Omental fat pad (tissue), 4 donors: Measurements from ENCODE around the gene LGALS7. TPM values are rescaled to one million over a fixed set of nuclear protein-coding genes. Genes with fewer than 3 reads are reported as not detected.
"Not testable (repeated sequence)": the region's sequence is repeated elsewhere in the genome, so short reads cannot be mapped to it uniquely, and the experiment has no call there.

Source experiments
- ATAC-seq: fragments of 150-250 bp; one replicate; pipeline ENCODE4 v1.9.1; 2016; ENCODE audit warnings: mild to moderate bottlenecking, moderate library complexity; ENCODE audit not compliant: low FRiP score
- DNase-seq: peaks from one replicate; pipeline ENCODE4 v3.0.0-alpha.2; 2019; ENCODE audit warnings: low spot score
- CTCF ChIP-seq, 3 donors: fragments of 450-650 bp; IDR thresholded peaks; one replicate each; pipeline ENCODE4 v1.5.1; 2016 to 2017; ENCODE audit warnings: antibody characterized with exemption in 3 of 3, mild to moderate bottlenecking in 3 of 3, moderate library complexity in 2 of 3
- total RNA-seq, 4 donors: library from RNA; depleted of rRNA; stranded (reverse); fragments of >200 nt; gene quantifications; one replicate each; pipeline ENCODE4 v1.1.0, GENCODE V29; 2016

LGALS7 gene
- not detected for total RNA-seq

GRCh38 chr19:38773469-38774177 lies at the start of gene LGALS7:
Gene LGALS7, minus strand, starts transcription at chr19:38773517. Its CDS starts 25 bp downstream, at chr19:38773492.
- DNase-seq (no peak), ATAC-seq (no peak)
- no peak for TF ChIP-seq CTCF (IDR thresholded peaks at IDR 0.05)

- DNase-seq, ATAC-seq: not testable (repeated sequence)
Observed at GRCh38 chr19:38821230-38821825, 48.0 kb upstream of the LGALS7 start.

GRCh38 chr19:38819231-38819920 lies 46.1 kb upstream of the LGALS7 start:
- DNase-seq (no peak), ATAC-seq (no peak)
- TF ChIP-seq CTCF (IDR thresholded peaks at IDR 0.05) = no peak

- no peak for TF ChIP-seq CTCF (IDR thresholded peaks at IDR 0.05)
- ATAC-seq (no peak), DNase-seq (no peak)
Observed at GRCh38 chr19:38817081-38817480, 43.8 kb upstream of the LGALS7 start.

- DNase-seq = no peak
- no peak for ATAC-seq
- TF ChIP-seq CTCF (IDR thresholded peaks at IDR 0.05) = no peak
Observed at GRCh38 chr19:38816131-38816750, 42.9 kb upstream of the LGALS7 start.

- DNase-seq = no peak
- TF ChIP-seq CTCF (IDR thresholded peaks at IDR 0.05) = no peak
- no peak for ATAC-seq
Observed at GRCh38 chr19:38815059-38816001, 42.0 kb upstream of the LGALS7 start.

- DNase-seq = not testable (repeated sequence)
Observed at GRCh38 chr19:38813932-38814331, 40.6 kb upstream of the LGALS7 start.

More at GRCh38 chr19:38813932-38814331, 40.6 kb upstream of the LGALS7 start:
- ATAC-seq = not testable (repeated sequence)
